Measurements from ENCODE around the gene STMND1. TPM values are rescaled to one million over a fixed set of nuclear protein-coding genes. Genes with fewer than 3 reads are reported as not detected.

Gene STMND1
- total and polyA plus RNA-seq, 2 donors: not detected

Other genes with a start within 250 kb of the STMND1 start
- 18.1 TPM for gene RBM24, start 179.3 kb downstream of the STMND1 start, total RNA-seq
- 22.4 TPM for gene RBM24, start 179.3 kb downstream of the STMND1 start, polyA plus RNA-seq